ENCODE results near the gene ABCD1.
A peak's percentile ranks its signal among the peaks of the same experiment; 100 is the strongest.
"Not testable (repeated sequence)": the region's sequence is repeated elsewhere in the genome, so short reads cannot be mapped to it uniquely, and the experiment has no call there.

The ABCD1 gene

GRCh38 chrX:153714256-153714655, 10.4 kb upstream of the ABCD1 start:
- DNase-seq = no peak

- no peak for DNase-seq
These were observed 7.2 kb upstream of the ABCD1 start for GRCh38 chrX:153717445-153717844.

DNA sequence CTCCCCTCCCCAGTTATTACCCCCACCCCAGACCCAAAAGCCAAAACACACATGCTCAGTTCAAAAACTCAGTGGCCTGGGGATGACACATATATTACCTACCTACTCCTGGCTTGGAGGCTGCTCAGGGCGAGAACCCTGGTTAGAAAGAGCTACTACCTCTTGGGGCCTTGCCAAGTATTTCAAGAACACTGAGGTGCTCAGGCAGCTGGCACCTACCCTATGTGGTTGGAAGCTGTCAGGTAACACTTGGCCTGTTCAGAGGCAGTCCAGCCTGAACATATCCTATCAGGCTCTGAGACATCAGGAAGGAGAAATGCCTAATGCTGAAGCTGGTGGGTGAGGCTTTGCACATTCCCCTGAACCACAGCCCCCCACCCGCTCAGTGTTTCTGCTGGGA, 5.4 kb upstream of the ABCD1 start:
- DNase-seq = no peak

GRCh38 chrX:153719701-153720100, 5.0 kb upstream of the ABCD1 start:
- no peak for DNase-seq

- no peak for DNase-seq
These were observed 1.8 kb upstream of the ABCD1 start for GRCh38 chrX:153722704-153723350.

DNA sequence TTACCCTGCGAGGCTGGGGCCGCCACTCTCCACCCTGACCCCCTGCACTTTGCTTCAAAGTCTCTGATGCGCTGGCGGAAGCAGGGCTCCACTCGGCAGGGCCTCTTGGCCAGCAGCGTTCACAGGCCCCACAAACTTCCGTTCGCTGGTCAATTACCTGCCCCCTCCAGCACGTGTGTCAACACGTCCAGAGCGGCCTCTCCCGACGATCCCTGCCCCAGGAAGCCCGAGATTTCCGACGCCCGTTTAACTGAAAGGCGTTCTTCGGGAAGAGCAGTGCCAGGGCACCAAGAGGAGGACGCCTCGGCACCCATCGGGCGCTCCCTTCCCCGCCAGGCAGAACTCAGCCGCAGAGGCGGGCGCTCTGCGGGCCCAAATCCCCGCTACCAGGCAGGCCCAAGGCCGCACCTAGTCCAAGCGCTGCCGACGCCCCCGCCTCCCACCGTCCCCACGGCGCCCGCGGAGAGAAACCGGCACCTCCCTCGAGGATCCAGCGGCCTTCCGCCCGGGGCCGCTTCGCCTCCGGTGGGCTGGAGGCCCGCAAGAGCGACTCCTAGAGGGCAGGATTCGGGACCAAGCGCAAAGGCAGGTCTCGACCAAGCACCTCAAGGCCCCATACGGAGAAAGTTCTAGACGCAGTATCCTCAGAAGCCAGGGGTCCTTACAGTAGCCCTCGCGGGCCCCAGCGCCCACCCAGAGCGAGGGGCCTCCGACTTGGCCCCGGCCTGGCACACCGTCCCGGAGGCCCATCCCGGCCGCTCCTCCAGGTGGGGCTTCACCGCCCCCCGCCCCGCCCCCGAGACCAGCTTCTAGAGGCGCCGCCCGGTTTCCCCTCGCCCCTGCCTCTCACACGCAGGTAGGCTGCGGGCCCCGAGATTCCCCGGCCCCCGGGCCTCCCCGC, 1.1 kb upstream of the ABCD1 start:
- peak; percentile 68 for DNase-seq

DNA sequence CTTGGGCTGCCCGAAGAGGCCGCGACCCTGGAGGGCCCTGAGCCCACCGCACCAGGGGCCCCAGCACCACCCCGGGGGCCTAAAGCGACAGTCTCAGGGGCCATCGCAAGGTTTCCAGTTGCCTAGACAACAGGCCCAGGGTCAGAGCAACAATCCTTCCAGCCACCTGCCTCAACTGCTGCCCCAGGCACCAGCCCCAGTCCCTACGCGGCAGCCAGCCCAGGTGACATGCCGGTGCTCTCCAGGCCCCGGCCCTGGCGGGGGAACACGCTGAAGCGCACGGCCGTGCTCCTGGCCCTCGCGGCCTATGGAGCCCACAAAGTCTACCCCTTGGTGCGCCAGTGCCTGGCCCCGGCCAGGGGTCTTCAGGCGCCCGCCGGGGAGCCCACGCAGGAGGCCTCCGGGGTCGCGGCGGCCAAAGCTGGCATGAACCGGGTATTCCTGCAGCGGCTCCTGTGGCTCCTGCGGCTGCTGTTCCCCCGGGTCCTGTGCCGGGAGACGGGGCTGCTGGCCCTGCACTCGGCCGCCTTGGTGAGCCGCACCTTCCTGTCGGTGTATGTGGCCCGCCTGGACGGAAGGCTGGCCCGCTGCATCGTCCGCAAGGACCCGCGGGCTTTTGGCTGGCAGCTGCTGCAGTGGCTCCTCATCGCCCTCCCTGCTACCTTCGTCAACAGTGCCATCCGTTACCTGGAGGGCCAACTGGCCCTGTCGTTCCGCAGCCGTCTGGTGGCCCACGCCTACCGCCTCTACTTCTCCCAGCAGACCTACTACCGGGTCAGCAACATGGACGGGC, 579 bp downstream of the ABCD1 start:
- DNase-seq = peak; percentile 33

GRCh38 chrX:153725832-153726285, 1.2 kb downstream of the ABCD1 start:
- DNase-seq = no peak

DNA sequence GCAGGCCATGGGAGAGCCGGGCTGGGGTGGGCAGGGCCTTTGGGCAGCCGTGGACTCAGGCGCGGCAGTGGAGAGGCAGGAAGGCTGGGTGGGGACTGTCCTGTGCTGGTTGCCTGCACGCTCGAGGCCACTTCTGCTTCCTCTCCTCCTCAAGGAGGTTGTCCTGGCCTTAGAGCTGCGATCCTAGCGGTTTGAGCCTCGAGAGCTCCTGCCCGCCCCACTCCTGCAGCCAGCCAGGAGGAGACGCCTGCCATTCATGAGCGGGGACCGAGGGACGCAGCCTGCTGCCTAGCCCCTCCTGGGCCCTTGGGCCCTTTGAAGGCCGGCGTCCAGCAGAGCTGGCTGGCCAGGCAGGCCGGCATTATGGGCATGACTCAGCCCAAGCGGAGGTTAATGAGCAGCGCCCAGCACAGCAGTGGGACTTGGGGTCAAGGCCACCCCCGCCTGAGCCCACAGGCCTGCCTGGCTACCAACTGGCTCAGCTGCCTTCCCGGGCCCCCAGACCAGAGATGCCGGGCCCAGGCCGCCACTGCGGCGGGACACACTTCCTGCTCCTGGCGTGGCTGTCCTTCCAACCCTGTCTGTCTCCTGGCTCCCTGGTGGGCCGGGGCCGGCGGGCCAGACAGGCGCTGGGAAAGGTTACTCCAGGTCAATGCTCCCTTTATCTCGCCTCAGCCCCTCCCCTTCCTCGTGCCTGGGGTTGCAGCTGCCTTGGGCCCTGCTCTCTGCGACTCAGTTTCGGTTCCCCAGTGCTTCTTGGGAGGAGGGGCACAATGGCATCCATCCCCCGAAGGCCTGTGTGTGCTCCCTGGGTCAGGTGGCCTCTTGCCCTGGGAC, 1.8 kb downstream of the ABCD1 start:
- DNase-seq = peak; percentile 46

- DNase-seq = no peak
These were observed 2.7 kb downstream of the ABCD1 start for GRCh38 chrX:153727123-153727931.

DNA sequence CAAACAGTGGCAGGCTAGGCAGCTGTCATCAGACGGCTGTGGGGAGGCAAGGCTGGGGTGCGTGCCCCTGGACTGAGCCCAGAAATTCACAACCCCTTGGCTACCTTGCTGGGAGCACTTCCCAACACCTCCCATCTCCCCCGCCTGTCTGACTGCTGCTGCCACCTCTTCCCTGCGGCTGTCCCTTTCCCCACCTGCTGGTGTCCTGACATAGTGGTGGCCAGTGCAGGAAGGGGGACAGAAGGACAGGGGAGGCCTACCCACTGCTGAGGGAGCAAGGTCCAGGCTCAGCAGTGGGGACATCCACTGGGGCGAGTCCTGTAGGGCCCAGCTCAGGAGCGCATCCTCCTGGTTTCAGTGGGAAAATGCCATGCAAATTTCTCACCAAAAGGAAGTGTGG, 3.4 kb downstream of the ABCD1 start:
- DNase-seq = no peak

DNA sequence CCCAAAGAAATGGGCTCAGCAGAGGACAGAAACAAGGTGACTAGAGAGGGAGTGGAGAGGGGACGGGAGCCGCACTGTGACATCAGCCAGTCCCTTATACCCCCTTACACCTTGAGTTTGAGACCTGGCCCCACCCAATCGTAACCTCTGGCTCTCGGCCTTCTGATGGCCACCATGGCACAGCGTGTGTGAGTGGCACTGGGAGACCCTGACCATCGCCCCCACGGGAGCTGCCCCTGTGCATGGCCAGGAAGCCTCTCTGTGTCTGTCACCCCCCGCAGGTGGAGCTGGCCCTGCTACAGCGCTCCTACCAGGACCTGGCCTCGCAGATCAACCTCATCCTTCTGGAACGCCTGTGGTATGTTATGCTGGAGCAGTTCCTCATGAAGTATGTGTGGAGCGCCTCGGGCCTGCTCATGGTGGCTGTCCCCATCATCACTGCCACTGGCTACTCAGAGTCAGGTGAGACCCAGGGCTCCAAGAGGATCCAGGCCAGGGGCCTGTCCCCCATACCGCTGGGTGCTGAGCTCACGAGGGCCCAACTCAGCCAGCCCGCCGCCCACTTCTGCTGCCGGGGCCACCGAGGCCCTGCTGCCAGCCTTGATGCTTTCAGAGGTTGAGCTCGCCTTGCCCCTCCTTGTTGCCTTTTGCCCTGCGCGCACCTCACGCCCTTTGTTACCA, 4.4 kb downstream of the ABCD1 start:
- no peak for DNase-seq

DNA sequence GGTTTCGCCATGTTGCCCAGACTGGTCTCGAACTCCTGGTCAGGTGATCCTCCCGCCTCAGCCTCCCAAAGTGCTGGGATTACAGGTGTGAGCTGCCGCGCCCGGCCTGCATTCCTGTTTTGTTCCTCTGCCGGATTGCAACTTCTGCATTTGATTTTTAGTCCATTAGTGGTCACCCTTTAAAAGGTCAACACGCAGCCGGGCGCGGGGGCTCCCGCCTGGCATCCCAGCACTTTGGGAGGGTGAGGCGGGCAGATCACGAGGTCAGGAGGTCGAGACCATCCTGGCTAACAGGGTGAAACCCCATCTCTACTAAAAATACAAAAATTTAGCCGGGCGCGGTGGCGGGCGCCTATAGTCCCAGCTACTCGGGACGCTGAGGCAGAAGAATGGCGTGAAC, 5.5 kb downstream of the ABCD1 start:
- not testable (repeated sequence) for DNase-seq

GRCh38 chrX:153731117-153731844, 6.6 kb downstream of the ABCD1 start:
- DNase-seq = no peak

DNA sequence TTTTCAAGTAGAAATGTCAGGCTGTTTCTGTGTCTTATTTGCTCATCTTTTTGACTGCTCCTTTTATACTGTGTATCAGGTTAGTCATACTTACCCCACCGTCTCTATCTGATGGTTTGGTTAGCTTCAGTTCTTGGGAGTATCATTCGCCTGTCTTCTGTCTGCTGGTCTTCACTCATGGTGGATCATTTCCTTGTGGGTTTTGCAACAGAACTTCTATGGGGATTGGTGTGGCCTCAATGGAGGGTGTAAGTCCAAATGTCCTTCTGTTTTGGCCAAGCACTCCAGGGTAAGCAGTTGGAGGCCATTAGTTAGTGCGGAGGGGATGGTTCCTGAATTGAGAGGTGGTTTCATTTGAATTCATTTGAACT, 7.2 kb downstream of the ABCD1 start:
- DNase-seq = no peak

DNA sequence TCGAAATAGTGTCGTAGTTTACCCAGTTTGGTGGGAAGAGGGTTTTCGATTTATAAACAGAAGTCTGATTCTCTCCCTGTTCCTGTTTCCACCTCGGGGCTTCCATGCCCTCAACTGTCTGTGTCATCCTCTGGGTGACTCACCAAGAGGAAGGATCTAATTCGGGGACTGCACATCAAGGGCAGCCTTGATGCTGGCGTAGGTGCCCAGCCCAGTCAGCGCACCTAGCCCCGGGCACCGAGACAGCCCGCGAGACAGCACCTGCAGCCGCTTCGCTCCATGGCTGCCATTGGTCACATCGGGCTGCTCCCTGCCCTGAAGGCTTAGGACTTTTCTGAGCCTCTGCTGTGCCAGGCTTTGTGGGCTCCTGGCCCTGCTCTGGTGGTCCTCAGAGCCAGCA, 7.7 kb downstream of the ABCD1 start:
- DNase-seq = no peak

GRCh38 chrX:153733651-153734240, 9.1 kb downstream of the ABCD1 start:
- no peak for DNase-seq

DNA sequence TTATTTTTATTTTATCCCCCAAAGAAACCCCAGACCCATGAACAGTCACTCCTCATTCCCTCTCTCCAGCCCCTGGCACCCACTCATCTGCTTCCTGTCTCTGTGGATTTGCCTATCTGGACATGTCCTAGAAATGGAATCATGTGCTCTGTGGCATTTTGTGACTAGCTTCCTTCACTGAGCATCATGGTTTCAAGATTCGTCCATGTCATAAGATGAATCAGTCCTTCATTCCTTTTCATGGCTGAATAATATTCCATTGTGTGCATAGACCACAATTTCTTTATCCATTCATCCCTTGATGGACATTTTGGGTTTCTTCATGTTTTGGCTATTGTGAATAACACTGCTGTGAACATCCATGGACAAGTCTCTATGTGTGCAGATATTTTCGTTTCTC, 10.2 kb downstream of the ABCD1 start:
- no peak for DNase-seq

GRCh38 chrX:153735274-153735673, 10.6 kb downstream of the ABCD1 start:
- no peak for DNase-seq

All from activated CD4-positive, alpha-beta T cell treated with anti-CD3 and anti-CD28 coated beads for 48 hours (primary cell).